22Rv1 (cell line): Measurements from ENCODE around the gene DDHD1.

Experiments
- CTCF ChIP-seq: fragments of 450-650 bp; IDR thresholded peaks from 2 replicates; pipeline ENCODE4 v1.5.1; 2017; ENCODE audit warnings: mild to moderate bottlenecking
- ZFX ChIP-seq: fragments of 450-650 bp; IDR thresholded peaks from 2 replicates; pipeline ENCODE4 v1.6.1; 2017; ENCODE audit warnings: antibody characterized with exemption, borderline replicate concordance

DNA sequence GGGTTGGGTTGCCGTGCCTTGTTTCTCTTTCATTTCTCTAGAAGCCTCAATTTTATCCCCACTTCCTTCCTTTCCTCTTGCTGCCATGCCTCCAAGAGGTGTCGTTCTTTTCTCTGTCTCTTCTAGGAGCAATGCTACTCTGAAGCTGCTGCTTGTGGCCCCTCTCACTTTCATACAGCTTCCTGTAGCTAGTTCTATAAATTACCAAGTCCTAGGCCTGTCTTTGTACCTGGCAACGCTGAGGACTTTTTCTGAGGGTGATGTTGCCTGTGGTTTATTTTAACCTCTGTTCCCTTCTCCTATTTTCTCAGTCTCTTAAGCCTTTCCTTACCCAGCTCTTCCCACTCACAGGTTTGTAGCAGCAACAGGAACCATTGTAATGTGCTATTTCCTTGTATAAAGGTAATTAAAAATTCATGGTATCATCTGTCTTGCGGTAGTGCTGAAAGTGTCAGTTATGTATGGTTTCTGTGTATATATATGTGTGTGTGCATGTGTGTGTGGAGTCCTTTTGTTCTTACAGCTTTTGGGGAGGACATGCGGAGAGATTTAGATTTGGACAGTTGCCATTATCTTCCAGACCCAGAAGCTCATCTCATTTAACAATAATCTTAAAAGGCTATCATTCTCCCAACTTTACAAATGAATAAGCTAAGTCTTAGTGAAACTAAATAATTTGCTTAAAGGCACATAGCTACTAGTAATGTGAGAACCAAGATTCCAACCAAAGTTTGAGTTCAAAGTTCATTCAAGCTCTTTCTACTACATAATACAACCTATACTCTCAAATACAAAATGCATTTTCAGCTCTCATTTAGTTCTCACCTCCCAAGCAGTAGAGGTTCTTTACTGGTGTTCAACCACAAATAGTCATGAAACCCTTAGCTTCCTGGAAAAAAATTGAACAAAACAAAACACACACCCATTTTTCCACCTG lies 43.8 kb downstream of the DDHD1 start:
- TF ChIP-seq CTCF (no peak), ZFX (no peak)
